ENCODE results near the gene AAMDC. TPM values are rescaled to one million over a fixed set of nuclear protein-coding genes. Genes with fewer than 3 reads are reported as not detected.
"Not testable (repeated sequence)": the region's sequence is repeated elsewhere in the genome, so short reads cannot be mapped to it uniquely, and the experiment has no call there.

The AAMDC gene
- total RNA-seq, 1 donor from 2014 or later = 25.2 TPM

DNA sequence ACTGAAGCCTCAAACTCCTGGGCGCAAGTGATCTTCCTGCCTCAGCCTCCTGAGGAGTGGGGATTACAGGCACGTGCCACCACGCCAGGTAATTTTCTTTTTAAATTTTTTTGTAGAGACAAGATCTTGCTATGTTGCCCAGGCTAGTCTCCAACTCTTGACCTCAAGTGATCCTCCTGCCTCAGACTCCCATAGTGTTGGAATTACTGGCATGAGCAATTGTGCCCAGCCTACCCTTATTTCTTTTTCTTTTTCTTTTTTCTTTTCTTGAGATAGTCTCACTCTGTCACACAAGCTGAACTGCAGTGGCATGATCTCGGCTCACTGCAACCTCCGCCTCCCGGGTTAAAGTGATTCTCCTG is 63.9 kb downstream of the AAMDC start:
- Mint-ChIP-seq H3K4me1 (no peaks in the 10 kb centered on the region), H3K9me3 (no peaks in the 10 kb centered on the region), H3K27me3 (ENCODE audit: insufficient read depth, low read depth) (peaks cover 8% of the 10 kb centered on the region), H3K36me3 (peaks cover 20% of the 10 kb centered on the region), H3K27ac (no peak overlapping the region), H3K4me3 (no peak overlapping the region)
- DNase-seq (ENCODE audit: low spot score) = no peak
- H3K27me3 ChIP-seq = no peaks in the 10 kb centered on the region
- H3K27ac ChIP-seq = no peak overlapping the region
- no peak overlapping the region for H2AFZ ChIP-seq (replicated peaks)
- no peaks in the 10 kb centered on the region for H3K36me3 ChIP-seq
- H3K9ac ChIP-seq = no peak overlapping the region
- TF ChIP-seq, protein P1, sequence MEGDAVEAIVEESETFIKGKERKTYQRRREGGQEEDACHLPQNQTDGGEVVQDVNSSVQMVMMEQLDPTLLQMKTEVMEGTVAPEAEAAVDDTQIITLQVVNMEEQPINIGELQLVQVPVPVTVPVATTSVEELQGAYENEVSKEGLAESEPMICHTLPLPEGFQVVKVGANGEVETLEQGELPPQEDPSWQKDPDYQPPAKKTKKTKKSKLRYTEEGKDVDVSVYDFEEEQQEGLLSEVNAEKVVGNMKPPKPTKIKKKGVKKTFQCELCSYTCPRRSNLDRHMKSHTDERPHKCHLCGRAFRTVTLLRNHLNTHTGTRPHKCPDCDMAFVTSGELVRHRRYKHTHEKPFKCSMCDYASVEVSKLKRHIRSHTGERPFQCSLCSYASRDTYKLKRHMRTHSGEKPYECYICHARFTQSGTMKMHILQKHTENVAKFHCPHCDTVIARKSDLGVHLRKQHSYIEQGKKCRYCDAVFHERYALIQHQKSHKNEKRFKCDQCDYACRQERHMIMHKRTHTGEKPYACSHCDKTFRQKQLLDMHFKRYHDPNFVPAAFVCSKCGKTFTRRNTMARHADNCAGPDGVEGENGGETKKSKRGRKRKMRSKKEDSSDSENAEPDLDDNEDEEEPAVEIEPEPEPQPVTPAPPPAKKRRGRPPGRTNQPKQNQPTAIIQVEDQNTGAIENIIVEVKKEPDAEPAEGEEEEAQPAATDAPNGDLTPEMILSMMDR (IDR thresholded peaks at IDR 0.05) = no peak
- TF ChIP-seq EZH2phosphoT487 (IDR thresholded peaks at IDR 0.05) = no peak
- no peak for TF ChIP-seq EZH2 (IDR thresholded peaks at IDR 0.05)
- no peaks in the 10 kb centered on the region for H3K9me3 ChIP-seq (ENCODE audit: low read depth)
- no peak overlapping the region for H3K4me2 ChIP-seq
- H3K4me3 ChIP-seq = no peak overlapping the region
- H3F3A ChIP-seq (ENCODE audit: low read depth) = no peaks in the 10 kb centered on the region
- no peaks in the 10 kb centered on the region for H3K79me2 ChIP-seq (ENCODE audit: low read depth)
- no peaks in the 10 kb centered on the region for H4K20me1 ChIP-seq (ENCODE audit: low read depth)
- H3K4me1 ChIP-seq = no peaks in the 10 kb centered on the region

- Mint-ChIP-seq H3K27me3 (ENCODE audit: insufficient read depth, low read depth) (peaks cover 6% of the 10 kb centered on the region), H3K9me3 (no peaks in the 10 kb centered on the region), H3K4me1 (no peaks in the 10 kb centered on the region), H3K4me3 (no peak overlapping the region), H3K36me3 (peaks cover 30% of the 10 kb centered on the region), H3K27ac (no peak overlapping the region)
- no peak for TF ChIP-seq EZH2 (IDR thresholded peaks at IDR 0.05)
- TF ChIP-seq, protein P1 (IDR thresholded peaks at IDR 0.05) = no peak
- no peak for TF ChIP-seq EZH2phosphoT487 (IDR thresholded peaks at IDR 0.05)
- Histone ChIP-seq H3K36me3 (no peaks in the 10 kb centered on the region), H3K4me3 (no peak overlapping the region), H3K79me2 (ENCODE audit: low read depth) (no peaks in the 10 kb centered on the region), H3K4me2 (no peak overlapping the region), H4K20me1 (ENCODE audit: low read depth) (no peaks in the 10 kb centered on the region), H3K9ac (no peak overlapping the region), H3K9me3 (ENCODE audit: low read depth) (no peaks in the 10 kb centered on the region), H3F3A (ENCODE audit: low read depth) (no peaks in the 10 kb centered on the region), H3K4me1 (no peaks in the 10 kb centered on the region), H2AFZ (replicated peaks) (no peak overlapping the region), H3K27me3 (no peaks in the 10 kb centered on the region), H3K27ac (no peak overlapping the region)
- DNase-seq (ENCODE audit: low spot score) = no peak
These were observed 65.5 kb downstream of the AAMDC start for GRCh38 chr11:77886401-77886800.

DNA sequence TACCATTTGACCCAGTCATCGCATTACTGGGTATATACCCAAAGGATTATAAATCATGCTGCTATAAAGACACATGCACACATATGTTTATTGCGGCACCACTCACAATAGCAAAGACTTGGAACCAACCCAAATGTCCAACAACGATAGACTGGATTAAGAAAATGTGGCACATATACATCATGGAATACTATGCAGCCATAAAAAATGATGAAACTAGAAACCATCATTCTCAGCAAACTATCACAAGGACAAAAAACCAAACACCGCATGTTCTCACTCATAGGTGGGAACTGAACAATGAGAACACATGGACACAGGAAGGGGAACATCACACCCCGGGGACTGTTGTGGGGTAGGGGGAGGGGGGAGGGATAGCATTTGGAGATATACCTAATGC is 68.1 kb downstream of the AAMDC start:
- H3F3A ChIP-seq (ENCODE audit: low read depth); H3K36me3 ChIP-seq; H3K27ac ChIP-seq; H3K27me3 Mint-ChIP-seq (ENCODE audit: insufficient read depth, low read depth); H3K9ac ChIP-seq; H3K27me3 ChIP-seq; H3K4me2 ChIP-seq; H3K4me1 Mint-ChIP-seq; H3K4me3 Mint-ChIP-seq; H3K9me3 ChIP-seq (ENCODE audit: low read depth); H4K20me1 ChIP-seq (ENCODE audit: low read depth); H2AFZ ChIP-seq (replicated peaks); DNase-seq (ENCODE audit: low spot score); H3K9me3 Mint-ChIP-seq; H3K79me2 ChIP-seq (ENCODE audit: low read depth); H3K27ac Mint-ChIP-seq; H3K4me3 ChIP-seq; H3K4me1 ChIP-seq: not testable (repeated sequence)
- H3K36me3 Mint-ChIP-seq = peaks cover 35% of the 10 kb centered on the region

DNA sequence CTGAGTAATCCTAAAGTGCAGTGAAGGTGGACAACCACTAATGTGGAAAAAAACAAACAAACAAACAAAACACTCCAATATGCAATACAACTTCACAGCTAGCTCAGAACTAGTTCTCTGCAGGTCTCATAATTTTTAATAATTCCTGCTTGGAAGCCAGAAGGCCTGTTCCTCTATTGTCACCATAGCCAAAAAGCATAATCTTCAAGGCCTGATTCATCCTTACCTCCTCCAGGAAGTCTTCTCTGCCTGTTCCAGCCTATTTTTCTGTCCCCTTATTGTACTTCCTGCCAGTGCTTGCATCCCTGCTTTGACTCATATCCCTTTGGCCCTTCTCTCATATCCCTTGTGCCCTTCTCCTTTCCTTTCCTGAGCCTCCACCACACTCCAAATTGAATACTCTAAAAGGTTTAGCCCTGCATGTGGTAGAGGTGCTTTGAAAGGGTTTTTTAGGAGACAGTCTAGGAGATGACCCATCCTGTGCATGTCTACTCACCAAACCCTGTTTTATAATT is 69.2 kb downstream of the AAMDC start:
- H3K4me3 Mint-ChIP-seq; H3K4me2 ChIP-seq; H3K27ac Mint-ChIP-seq; H3K27ac ChIP-seq; H3K79me2 ChIP-seq (ENCODE audit: low read depth); DNase-seq (ENCODE audit: low spot score); H3K4me1 ChIP-seq; H3K27me3 ChIP-seq; H3K4me1 Mint-ChIP-seq; H3K9ac ChIP-seq; H3F3A ChIP-seq (ENCODE audit: low read depth); H2AFZ ChIP-seq (replicated peaks); H3K4me3 ChIP-seq; H3K9me3 ChIP-seq (ENCODE audit: low read depth); H4K20me1 ChIP-seq (ENCODE audit: low read depth); H3K27me3 Mint-ChIP-seq (ENCODE audit: insufficient read depth, low read depth); H3K9me3 Mint-ChIP-seq; H3K36me3 ChIP-seq: not testable (repeated sequence)
- H3K36me3 Mint-ChIP-seq = peaks cover 33% of the 10 kb centered on the region

DNA sequence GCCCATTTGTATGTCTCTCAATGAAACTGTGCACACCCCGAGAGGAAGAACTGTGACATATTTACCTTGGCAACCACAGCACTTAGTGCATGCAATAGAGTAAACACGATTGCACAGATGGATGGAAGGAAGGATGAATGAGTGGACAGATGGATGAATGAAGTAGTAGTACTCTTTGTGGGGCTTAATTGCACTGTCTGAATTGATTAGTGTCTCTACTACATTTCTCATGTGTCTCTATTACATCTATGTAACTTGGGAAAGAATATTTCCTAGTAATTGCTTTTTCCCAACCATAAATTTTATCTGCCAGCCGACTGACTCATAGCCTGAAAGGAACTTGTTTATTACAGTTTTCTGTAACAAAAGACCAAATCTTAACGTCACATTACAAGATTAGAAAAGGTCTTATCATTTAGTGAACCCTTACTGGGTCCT is 69.7 kb downstream of the AAMDC start:
- H3K27me3 Mint-ChIP-seq (ENCODE audit: insufficient read depth, low read depth); H3K4me3 ChIP-seq; H3K36me3 ChIP-seq; H2AFZ ChIP-seq (replicated peaks); DNase-seq (ENCODE audit: low spot score); H3K27ac ChIP-seq; H3K4me2 ChIP-seq; H3K27ac Mint-ChIP-seq; H4K20me1 ChIP-seq (ENCODE audit: low read depth); H3K9me3 ChIP-seq (ENCODE audit: low read depth); H3F3A ChIP-seq (ENCODE audit: low read depth); H3K4me1 Mint-ChIP-seq; H3K9ac ChIP-seq; H3K27me3 ChIP-seq; H3K9me3 Mint-ChIP-seq; H3K79me2 ChIP-seq (ENCODE audit: low read depth); H3K4me3 Mint-ChIP-seq; H3K4me1 ChIP-seq: not testable (repeated sequence)
- peaks cover 32% of the 10 kb centered on the region for H3K36me3 Mint-ChIP-seq

DNA sequence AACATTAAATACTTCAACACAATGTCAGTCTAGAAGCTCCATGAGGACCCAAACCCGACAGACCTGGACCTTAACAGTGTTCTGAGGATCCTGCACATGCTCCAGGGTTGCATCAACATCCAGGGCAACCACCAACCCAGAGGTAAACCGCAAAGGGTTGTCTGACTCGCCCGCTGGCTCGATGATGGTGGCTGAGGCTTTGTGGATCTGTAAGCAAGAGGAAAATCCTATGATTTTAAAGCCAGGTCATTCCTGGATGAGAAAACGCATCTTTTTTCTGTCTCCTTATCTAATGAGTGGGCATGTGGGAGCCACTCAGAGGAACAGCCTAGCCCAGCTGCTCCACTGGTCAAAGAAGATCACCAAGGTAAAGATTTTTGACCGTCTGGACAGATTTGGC is 70.3 kb downstream of the AAMDC start:
- H3K9me3 Mint-ChIP-seq = not testable (repeated sequence)

DNA sequence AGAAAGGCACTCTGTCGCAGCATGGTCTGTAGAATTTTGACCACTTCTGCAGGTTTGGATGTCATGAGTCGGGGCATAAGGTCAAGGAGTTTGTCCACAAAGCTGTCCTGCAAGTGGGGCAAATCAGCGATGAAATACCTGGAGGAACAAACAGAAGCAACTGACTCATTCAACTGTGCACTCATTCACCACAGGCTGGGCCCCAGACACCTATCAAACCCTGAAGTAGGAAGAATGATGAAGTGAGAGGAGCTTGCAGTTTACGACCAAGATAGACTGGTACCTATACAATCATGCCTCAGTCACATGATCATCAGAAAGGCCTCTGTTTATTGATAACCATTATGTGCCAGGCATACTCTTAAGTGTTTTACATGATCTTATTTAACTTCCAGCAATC is 70.8 kb downstream of the AAMDC start:
- not testable (repeated sequence) for H3K27me3 ChIP-seq; H3F3A ChIP-seq (ENCODE audit: low read depth); H3K4me3 Mint-ChIP-seq; H3K9me3 ChIP-seq (ENCODE audit: low read depth); H2AFZ ChIP-seq (replicated peaks); H3K4me3 ChIP-seq; H3K79me2 ChIP-seq (ENCODE audit: low read depth); H3K9me3 Mint-ChIP-seq; H3K27me3 Mint-ChIP-seq (ENCODE audit: insufficient read depth, low read depth); H4K20me1 ChIP-seq (ENCODE audit: low read depth); H3K4me1 Mint-ChIP-seq; H3K36me3 ChIP-seq; H3K27ac ChIP-seq; H3K4me1 ChIP-seq; H3K27ac Mint-ChIP-seq; H3K9ac ChIP-seq; DNase-seq (ENCODE audit: low spot score); H3K4me2 ChIP-seq
- peaks cover 26% of the 10 kb centered on the region for H3K36me3 Mint-ChIP-seq

More for the DNA sequence above, 70.3 kb downstream of the AAMDC start:
- H3K9ac ChIP-seq; H2AFZ ChIP-seq (replicated peaks); H3K27me3 ChIP-seq; H3F3A ChIP-seq (ENCODE audit: low read depth); H3K27ac Mint-ChIP-seq; H3K4me3 ChIP-seq; H3K4me1 Mint-ChIP-seq; H3K27me3 Mint-ChIP-seq (ENCODE audit: insufficient read depth, low read depth); H3K36me3 ChIP-seq; H4K20me1 ChIP-seq (ENCODE audit: low read depth); DNase-seq (ENCODE audit: low spot score); H3K79me2 ChIP-seq (ENCODE audit: low read depth); H3K4me1 ChIP-seq; H3K4me3 Mint-ChIP-seq; H3K9me3 ChIP-seq (ENCODE audit: low read depth); H3K27ac ChIP-seq; H3K4me2 ChIP-seq: not testable (repeated sequence)
- H3K36me3 Mint-ChIP-seq = peaks cover 29% of the 10 kb centered on the region

All from neural progenitor cell (in vitro differentiated cells).